ENCODE measurements around the gene NPNT.

GRCh38 chr4:105988671-105989070, 93.4 kb downstream of the NPNT start:
- no peak for TF ChIP-seq FOXK2 (IDR thresholded peaks at IDR 0.05)
- TF ChIP-seq BHLHE40 (IDR thresholded peaks at IDR 0.05; ENCODE audit: borderline replicate concordance), result no peak
- TF ChIP-seq NFRKB (IDR thresholded peaks at IDR 0.05), result no peak
